Stimulated activated CD8-positive, alpha-beta memory T cell treated with anti-CD3 and anti-CD28 coated beads, Interleukin-15, amount 100 ng/mL, for 1 hour (primary cell): ENCODE data around the gene CLDN18.

Source experiments
- DNase-seq: peaks from one replicate; pipeline ENCODE4 v3.0.0-alpha.2; 2020; ENCODE audit warnings: low read depth

The CLDN18 gene

DNA sequence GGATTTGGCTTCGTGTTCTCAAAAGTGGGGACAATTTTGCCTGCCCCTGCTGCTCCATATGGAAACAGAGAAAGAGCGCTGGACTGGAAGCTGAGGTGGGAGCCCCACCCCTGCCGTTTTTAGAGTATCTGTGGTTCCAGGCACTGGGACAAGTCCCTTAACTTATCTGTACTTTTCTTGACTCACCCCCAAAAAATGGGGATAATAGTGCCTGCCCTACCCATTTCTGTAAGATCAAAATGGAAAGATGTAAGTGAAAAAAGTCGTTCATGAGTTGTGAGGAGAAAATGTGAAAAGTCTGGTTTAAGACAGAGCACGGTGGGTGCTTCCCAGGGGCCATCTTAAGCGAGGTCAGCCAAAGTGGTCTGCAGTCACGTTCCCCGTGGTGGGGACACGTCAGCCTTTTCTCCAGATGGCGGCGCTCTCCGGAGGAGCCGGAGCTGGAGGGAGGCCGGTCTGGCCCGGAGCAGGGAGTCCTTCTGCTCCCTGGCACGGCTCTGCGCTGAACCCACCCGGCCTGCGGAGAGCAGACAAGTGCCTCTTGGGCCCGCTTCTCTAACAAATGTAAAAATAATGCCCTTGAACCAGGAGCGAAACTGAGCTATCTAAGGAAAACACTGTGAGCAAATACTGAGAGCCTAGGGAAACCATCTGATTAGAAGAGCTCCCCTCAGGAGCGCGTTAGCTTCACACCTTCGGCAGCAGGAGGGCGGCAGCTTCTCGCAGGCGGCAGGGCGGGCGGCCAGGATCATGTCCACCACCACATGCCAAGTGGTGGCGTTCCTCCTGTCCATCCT lies at the start of gene CLDN18:
Gene CLDN18, plus strand, starts transcription at position 690 of the 797 bp plus-strand sequence. Its CDS starts 61 bp downstream, at position 751.
- DNase-seq = no peak

DNA sequence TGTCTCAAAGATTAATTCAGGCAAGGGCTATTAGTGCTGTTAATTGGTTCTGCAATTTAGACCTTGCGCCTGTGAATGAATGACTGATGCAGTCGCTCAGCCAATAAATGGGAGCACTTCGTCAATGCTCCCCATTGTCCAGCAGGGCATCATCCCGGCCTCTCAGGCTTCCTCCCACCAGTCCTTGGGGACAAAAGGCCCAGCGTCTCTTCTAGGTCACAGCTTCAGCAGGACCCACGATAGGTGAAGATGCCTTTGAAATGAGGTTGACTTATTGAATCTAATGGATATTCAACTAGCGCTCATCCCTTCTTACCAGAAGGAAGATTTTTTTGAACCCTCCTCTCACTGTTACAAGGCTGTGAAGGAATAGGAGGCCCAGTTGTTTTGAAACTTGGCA lies 47.7 kb upstream of the CLDN18 start:
- no peak for DNase-seq

DNA sequence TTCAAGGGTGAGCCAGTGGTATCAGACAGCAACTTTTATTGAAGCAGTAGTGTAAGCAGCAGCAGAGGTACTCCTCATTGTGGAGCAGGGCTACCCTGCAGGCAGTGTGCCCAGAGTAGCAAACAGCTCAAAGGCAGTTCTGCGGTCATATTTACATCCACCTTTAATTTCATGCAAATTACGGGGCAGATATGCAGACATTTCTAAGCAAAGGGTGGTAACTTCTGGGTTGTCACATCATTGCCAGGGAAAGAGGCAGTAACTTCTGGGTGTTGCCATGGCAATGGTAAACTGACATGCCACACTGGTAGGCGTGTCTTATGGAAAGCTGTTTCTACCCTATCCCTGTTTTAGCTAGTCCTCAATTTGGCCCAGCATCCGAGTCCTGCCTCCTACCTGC lies 46.5 kb upstream of the CLDN18 start:
- DNase-seq = no peak

DNA sequence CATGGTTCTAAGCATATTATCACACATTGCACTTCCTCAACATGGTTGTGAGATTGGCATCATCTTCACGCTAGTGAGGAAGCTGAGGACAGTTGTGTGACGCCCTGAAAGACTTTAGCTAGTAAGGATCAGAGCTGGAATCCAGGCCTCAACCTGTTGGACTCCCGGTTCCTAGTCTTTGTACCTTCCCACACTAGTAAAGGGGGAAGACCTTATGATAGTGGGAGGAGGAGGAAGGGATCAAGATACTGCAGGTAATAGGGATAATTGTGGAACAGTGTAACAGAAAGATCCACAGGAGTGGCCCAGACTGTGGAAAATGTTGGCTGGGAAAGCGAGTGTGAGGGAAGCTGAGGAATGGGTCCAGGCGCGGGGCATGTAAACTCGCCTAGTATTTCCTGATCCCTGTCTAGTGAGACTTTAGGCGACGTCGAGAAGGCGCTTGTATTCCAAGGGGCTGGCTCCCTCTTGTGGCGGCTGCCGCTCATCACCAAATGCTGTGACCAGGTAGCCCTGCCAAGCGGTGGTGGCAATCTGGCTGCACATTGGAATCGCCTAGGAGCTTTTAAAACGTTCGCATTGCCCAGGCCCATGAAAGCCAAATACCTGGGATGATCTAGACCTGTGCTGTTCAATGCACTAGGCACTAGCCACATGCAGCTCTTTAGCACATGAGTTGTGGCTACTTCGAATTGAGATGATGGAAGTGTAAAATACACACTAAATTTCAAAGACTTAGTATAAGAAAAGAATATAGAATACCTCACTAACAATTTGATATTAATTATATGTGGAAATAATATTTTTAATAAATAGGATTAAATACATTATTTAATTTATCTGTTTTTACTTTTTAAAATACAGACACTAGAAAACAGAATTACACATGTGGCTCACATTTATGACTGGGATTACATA lies 38.8 kb upstream of the CLDN18 start:
- peak; percentile 11 for DNase-seq

DNA sequence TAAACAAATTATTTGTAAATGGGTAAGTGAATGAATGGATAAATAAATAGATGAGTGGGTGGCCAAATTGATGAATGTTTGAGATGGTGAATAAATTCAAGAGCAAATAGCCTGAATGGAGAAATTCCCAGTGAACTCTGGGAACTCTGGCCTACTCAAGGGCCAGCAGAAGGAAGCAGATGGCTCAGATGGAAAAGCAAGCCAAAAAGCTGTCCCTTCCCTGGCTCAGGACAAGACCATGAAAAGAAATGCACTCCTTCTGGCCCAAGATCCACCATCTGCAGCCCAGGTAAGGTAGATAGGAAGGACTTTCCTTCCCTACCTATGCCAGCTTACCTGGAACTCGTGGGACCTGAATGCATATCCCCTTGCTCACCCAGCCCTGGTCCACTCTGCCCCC lies 37.6 kb upstream of the CLDN18 start:
- DNase-seq = no peak

DNA sequence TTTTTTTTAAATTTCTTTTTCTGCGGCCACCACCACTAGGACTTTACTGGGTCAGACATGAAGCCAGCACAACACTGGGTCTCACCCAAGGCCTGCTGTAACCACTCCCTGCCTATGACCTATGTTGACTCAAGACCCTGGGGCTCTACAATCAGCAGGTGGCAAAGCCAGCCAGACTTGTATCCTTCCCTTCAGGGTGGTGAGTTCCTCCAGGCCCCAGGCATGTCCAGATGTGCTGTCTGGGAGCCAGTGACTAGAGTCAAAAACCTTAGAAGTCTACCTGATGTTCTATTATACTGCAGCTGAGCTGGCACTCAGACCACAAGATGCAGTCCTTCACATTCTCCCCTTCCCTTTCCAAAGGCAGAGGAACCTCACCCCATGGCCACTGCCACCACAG lies 31.6 kb upstream of the CLDN18 start:
- DNase-seq = no peak

DNA sequence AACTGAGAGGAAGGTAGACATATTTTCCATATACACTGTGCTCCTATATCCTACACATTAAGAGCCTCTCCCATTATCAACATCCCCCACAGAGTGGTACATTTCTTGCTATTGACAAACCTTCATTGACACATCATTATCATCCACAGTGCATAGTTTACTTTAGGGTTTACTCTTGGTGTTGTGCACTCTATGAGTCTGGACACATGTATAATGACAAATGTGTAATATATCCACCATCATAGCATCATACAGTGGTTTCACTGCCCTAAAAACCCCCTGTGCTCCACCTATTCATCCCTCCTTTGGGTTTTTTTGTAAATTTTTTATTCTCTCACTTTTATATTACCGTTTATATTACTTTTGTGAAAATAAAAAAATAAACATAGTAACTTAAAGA lies 22.2 kb upstream of the CLDN18 start:
- no peak for DNase-seq

DNA sequence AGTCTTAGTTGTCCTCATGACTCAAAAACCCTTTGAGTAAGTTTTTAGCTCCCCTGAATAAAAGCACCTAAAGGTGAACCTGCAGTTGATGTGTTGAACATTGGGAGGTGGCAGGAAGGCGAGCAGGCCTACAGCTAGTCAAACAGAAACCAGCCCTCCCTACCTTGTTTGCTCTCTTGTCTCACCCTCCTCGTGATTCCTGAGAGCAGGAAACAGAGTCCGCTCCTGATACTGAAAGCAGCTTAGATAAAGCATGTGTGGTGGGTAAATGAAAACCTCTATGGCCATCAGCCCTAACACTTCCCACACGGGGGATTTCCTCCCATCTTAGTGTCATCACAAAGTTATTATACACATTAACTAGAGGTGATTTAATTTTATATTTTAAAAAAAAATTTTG lies 21.8 kb upstream of the CLDN18 start:
- DNase-seq = no peak

DNA sequence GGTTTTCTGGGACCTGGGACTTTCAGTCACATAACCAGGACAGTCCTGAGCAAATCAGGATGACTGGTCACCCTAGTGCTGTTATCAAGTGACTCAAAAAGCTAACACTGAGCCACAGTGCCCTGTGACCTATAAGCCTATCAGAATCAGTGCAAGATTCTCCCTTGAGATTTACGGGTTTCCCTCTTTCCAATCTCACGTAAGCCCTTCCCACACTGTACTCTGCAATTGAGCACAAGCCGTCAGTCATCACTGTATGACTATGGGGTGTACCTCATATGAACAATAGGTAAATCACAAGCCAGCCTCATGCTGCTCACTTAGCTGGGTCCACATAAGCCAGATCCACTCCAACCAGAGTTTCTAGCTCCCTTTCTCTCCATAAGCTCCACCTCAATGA lies 21.0 kb upstream of the CLDN18 start:
- DNase-seq = no peak

DNA sequence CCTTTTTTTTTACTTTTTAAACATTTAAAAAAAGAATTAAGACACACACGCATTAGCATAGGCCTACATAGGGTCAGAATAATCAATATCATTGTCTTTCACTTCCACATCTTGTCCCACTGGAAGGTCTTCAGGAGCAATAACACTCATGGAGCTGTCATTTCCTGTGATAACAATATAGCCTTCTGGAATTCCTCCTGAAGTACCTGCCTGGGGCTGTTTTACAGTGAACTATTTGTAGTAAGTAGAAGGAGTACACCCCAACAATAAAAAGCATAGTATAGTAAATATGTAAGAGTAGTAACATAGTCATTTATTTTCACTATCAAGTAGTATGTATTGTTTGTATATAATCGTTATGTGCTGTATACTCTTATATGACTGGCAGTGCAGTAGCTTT lies 19.5 kb upstream of the CLDN18 start:
- no peak for DNase-seq

DNA sequence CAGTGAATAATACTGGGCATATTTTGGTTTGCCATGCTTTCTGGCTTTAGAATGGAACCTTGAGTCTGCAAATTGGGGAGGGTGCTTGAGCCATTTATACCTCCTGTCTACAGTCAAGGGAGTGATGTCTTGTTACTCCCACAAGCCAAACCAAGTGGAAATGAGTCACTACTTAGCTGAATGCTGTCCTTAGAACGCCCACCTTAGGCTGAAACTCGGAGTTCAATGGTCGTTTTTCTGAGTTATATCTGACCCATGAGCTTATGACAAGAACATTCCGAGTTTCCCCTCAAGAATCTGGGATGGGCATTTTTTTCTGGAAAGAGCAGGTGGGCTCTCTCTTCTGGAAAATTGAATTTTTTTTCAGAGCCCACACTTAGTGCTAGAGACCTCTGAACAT lies 17.4 kb upstream of the CLDN18 start:
- no peak for DNase-seq

DNA sequence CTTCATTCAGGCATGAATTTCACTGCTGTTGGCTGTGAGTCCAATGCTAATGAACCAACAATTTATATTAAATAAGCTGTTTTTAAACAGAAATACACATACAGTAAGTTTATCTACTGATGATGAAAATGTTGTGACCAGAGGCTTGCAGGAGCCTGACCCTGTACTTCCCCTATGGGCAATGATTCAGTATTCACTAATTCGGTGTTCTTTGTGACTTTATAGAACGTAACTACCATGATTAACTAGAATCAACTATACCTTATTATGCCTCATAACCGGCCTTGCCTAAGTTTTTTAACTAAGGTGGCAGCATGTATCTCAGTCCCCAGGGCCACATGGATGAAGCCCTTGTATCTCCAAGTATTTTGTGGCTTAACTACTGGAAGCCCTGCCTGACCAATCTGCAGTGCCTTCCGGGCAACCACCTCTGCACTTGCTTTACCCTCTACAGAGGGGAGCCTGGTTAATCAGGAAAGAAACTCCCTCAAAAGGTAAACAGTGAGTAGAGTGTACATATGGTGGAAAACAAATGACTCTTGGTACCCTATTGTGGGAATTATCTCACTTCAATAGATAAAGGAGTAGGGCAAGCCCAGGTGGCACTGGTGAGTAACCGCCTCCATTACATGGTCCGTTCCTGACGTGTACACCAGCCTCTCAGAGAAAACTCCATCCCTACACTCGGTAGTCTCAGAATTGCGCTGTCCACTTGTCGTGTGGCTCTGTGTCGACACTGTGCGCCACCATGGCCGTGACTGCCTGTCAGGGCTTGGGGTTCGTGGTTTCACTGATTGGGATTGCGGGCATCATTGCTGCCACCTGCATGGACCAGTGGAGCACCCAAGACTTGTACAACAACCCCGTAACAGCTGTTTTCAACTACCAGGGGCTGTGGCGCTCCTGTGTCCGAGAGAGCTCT lies 11.6 kb upstream of the CLDN18 start:
- no peak for DNase-seq

DNA sequence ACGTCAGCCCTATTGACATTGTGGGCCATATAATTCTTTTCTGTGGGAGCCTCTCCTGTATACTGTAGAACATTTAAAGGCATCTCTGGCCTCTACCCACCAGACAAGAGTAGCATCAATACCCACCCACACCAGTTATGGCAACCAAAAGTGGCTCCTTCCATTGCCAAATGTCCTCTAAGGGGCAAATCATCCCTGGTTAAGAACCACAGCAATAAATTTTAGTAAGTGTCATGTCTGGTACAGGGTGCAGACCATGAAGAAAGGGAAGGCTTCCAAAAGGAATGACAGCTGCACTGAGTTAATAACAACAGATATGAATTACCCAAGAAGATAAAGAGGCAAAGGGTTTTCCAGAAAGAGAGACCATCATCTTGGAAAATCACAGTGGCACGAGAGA lies 6.9 kb upstream of the CLDN18 start:
- no peak for DNase-seq

DNA sequence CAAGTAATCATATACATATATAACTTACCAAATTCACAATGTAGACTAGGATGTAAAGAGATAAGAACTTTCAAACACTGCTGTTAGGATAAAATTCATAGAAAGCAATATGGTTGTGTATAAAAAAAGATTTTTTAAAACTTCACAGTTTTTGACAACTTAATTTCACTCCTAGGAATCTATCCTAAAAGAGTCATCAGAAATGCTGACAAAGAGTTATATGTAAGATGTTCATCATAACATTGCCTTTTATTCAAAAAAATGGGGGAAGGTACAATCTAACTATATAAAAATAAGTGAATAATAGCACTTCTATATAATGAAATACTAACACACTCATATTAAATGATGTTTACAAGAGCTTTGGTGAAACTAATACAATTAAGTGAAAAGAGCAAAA lies 4.3 kb upstream of the CLDN18 start:
- no peak for DNase-seq

DNA sequence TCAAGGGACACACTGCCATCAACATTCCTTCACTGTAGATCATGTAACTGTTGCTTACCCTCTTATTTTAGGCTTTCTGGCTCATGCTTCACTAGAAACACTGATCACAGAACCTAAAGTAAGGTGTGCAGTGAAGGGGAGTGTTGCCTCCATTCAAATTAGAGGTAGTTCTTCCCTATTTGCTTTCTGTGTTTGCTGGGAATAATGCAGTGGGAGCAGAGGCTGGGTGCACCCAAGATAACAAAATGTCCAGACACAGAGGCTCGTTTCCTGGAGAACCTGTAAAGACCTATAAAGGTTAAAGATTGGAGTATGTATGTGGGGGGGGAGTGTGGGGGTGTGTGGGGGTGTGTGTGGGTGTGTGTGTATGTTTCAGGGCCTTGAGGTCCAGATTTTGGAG lies 2.1 kb upstream of the CLDN18 start:
- no peak for DNase-seq

DNA sequence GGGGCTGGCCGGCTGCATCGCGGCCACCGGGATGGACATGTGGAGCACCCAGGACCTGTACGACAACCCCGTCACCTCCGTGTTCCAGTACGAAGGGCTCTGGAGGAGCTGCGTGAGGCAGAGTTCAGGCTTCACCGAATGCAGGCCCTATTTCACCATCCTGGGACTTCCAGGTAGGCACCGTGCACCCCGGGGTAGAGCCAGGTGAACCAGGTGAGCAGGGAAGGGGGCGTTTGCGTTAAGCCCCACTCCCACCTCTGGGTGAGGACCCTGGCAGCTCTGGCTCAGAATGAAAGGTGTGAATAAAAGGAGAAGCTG lies 267 bp downstream of the CLDN18 start:
- no peak for DNase-seq

DNA sequence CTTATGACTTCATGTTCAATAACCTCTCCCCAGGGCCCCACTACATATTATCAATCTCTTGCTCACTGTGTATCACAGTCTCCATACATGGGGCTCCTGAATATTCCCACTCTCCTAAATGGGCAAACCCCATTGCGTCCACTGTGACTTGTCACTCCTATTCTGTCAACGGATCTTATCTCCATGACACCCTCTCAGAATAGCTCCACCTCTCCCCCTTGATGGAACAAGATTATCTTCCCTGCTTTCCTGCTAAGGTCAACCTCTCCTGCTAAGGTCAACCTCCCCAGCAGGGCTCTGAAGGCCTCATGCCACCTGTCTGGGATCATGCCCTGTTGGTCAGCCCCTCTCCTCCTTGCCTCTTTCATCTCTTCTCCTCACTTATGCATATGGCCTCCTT lies 1.8 kb downstream of the CLDN18 start:
- DNase-seq = no peak

DNA sequence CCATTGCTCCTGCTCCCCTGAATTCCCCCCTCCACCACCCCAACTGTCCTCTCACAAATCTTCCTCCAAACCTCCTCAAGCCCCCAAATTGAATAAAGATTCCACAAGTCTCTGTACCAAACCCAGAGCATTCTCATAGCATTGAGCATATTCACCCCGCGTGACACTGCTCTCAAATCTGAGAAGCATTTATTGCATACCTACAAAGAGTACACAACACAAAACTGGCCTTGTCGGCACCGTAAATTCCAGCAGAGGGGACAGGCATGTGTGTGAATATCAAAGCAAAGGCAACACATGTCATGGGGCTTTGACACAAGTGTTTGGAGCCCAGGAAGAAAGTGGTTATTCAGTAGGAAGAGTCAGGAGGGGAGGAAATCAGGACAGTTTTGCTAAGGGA lies 2.6 kb downstream of the CLDN18 start:
- DNase-seq = no peak

DNA sequence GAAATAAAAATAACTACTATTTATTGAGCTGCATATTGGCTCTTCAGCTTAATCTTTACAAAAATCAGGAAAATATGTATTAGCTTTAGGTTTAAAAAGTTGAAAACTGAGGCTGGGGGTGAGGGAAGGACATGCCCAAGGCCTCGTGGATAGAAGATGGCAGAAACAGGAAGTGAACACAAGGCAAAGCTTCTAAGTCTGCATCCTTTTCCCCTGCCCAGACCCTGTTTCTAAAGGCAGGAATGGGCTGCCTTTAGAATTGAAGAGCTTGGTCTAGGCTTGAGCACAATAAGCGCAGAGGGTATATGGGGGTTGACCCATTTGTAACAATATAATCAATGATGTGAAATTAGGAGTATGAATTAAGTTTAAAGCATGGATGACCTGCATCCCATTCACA lies 6.1 kb downstream of the CLDN18 start:
- DNase-seq = no peak

DNA sequence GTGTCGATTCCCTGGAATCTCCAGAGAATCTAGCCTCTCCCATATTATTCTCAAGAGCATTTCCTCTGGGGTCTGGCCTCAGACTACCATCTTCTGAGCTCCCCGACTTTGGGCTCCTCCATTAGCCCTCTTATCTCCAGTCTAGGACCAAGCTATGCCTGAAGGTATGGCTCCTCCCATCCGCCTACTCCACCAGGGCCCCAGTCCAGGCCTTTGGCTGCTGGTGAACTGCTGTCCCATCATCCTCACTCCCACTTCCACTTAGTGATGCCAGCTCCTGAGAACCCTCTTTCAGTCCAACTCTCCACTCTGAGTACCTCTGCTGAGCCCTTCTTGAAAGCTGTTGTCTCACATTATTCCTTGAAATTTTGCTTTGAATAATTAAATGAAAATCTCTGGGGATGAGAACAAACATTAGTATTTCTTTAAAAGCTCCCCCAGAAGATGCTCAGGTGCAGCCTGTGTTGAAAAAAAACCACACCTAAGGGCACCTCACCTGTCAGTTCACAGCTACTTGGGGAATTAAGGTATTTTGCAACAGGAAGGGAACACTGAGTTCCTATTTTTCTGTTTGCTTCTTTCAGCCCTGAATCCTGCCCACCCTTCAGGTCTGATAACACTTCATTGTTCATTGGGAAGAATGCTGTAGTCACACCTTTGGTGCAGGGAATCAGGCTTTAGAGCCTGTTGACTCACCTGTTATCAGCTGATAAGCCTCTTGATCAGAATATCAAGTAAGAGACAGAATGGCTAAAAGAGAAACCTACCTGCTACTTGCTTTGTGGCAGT lies 9.5 kb downstream of the CLDN18 start:
- no peak for DNase-seq

DNA sequence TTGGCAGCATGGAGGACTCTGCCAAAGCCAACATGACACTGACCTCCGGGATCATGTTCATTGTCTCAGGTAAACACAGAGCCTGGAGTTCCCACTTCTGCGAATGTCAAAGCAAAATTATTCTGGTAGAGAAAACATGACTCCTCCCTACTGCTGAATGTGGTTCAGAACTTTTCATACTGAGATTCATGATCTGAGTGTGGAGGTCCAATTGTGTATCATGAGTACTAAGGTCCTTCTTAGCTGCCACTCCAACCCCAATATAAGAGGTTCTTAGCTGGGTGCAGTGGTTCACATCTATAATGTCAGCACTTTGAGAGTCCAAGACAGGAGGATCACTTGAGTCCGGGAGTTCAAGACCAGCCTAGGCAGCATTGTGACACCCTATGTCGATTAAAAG lies 13.8 kb downstream of the CLDN18 start:
- DNase-seq = no peak

DNA sequence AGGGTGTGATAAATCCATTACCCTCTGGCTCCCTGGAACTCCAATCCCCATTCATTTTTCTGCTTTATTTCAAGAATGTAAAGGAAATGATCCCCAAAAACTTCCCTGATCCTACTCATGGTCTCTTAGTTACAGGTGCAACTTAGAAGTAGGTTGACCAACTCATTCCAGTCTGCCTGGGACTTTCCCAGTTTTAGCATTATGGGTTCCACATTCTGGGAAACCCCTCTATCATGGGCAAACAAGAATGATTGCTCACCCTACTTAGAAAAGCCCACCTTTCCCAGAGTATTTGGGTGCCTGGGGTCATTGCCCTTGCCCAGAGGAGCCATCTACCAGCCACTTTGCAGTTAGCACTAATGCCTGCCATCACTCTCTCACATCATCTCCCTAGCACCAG lies 15.6 kb downstream of the CLDN18 start:
- DNase-seq = no peak
